GM19023 (cell line): ENCODE measurements around the gene ARV1.

Source experiments
- ATAC-seq: cut with Tn5 transposase; IDR thresholded peaks from one replicate; pipeline ENCODE4 v1.9.1; 2021; ENCODE audit warnings: mild to moderate bottlenecking, moderate library complexity; ENCODE audit not compliant: unreplicated experiment

The ARV1 gene

DNA sequence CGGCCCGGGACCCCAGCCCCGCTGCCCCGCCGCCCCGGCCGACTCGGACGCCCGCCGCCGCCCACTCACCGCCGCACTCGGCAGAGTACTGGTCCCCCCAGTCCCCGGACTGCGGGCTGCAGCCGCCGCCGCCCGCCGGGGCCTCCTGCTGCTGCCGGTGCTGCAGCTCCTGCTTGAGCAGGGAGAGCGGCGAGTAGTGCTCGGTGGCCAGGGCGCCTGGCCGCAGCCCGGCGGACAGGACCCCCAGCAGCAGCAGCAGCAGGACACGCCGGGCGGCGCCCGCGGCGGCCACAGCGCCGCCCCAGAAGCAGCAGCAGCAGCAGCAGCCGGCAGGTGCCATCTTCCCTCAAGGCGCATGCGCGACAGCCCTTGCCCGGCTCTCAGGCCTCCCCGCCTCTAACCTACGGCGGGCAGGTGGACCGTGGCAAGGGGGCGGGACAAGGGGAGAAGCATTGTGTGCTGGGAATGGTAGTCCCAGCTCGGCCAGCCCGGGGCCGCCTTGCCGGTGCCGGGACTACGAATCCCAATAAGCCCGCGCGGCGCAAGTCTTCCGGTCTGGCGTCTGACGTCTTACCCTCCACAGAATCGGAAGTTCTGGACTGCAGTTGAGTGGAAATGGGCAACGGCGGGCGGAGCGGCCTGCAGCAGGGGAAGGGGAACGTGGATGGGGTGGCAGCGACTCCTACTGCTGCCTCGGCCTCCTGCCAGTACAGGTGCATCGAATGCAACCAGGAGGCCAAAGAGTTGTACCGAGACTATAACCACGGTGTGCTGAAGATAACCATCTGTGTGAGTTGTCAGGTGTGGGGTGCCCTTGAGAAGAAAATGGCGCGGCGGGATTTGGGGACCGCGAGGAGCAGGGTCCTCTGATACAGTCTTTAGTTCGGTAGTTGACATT is at the start of gene ARV1, which contains the start of gene TTC13:
Gene ARV1, plus strand, starts transcription at position 604 of the 898 bp plus-strand sequence. Its CDS starts 12 bp downstream, at position 616.
Gene TTC13, minus strand, starts transcription at position 371 of the 898 bp plus-strand sequence. Its CDS starts 31 bp downstream, at position 340.
- peak; percentile 95 for ATAC-seq

- no peak for ATAC-seq
Observed at GRCh38 chr1:230930986-230931385, 47.9 kb upstream of the ARV1 start.

GRCh38 chr1:230935852-230936251 is 43.0 kb upstream of the ARV1 start:
- no peak for ATAC-seq

DNA sequence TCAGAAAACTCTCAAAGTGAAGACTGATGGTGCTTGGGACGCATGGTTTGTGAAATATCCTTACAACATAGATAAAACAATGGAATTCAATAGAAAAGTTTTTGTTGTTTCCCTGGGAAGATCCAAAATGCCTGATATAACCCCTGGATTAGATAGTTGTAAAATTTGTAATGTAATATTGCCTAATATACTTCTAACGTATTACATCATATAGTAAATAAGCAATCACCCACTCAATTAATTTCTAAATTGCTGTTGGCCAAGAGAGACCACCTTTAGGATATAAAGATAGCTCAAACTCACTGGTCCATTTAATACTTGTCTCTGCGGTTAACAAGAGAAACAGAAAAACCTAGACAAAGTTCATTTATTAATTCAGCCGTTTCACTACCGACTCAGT is 42.4 kb upstream of the ARV1 start:
- ATAC-seq, result no peak

DNA sequence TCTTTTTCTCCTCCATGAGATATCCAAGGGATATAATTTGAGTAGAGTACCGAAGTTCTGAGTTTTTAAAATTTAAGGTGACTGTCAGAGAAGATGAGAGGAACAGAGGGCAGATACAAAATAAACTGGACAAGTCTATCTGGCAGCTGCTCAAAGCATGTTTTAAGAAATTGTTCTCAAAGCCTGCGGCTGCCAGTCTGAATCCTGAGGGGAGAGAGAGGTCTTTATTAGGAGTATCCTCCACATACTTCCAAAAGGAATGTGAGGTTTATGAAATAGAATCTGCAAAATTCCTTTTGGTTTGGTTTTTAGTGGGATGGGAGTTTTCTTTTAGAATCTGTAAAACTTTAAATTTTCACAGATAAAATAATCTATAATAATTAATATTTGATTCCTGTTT is 41.5 kb upstream of the ARV1 start:
- ATAC-seq, result no peak

DNA sequence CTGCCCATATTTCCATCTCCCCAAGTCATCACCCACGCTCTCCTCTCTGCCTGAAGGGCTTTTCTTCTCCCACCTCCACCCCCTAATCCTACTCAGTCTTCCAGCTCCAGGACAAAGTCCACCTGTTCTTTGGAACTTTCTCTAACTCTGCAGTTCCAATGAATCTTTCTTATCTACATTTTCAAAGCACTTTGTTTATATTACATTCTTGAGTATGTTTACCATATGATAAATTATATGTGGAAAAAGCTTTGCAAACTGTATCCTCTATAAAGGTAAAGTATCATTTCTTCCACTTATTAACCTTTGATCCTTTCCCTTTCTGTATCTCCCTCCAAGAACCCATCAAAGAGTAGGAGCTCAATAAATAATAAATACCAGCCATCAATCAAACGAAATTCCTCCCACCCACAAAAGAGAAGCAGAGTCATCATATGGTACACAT is 39.9 kb upstream of the ARV1 start:
- no peak for ATAC-seq

DNA sequence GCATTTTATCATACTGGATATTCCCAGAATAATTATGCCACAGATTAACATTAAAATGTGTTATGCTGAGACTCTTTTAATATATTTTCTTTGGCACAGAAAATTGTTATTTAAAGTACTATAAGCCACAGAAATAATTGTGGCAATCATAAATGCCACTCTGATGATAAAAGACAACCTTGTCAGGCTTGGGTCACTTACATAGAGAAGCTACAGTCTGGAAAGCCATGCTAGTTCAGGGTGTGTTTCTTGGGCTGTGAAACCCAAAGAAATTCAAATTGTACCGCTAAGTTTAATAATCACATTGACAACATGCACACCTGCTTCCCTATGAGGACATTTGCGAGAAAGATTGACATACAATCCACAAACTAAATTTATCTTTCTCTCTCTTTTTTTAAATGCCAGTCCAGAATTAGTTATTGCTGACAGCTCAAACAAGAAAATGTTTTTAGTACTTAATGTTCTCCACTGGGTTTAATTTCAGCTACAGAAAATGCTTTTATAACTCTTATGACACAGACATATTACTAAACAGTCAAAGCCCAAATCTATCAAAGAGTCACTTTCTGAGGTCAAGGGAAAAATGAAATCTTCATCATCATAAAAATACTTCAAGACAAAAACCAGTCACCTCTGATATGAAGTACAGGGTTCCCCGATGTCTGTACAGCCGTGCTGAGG is 38.9 kb upstream of the ARV1 start:
- ATAC-seq, result no peak

DNA sequence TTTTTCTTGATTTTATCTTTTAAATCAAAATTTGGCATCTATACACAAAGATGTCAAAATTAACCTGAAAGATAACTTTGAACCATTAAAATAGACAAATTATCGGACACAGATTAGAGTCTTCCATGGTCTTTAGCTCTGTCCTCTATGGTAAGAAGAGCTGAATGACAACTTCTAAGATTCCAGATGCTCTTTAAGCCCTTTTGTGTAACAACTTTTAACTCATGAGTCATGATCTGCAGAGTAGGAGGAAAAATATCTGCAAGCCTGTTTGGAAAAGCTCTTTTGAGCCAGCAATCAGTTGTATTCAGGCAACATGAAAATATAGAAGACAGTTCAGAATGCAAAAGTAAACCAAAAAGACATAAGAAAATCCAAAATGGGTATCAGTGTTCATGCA is 38.0 kb upstream of the ARV1 start:
- ATAC-seq, result no peak

DNA sequence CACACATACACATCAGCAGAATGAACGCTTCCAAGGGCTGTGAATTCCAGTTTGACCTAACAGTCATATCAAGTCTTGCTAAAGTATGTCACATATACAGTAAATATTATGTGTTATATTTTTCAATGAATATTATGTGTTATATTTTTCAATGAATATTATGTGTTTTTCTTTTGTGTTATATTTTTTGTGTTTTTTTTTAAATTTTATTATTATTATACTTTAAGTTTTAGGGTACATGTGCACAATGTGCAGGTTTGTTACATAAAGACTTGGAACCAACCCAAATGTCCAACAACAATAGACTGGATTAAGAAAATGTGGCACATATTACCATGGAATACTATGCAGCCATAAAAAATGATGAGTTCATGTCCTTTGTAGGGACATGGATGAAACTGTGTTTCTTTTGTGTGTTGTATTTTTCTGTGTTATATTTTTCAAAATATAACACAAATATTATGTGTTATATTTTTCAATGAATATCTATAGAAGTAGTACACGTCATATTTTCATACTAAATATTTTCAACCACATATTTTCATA is 35.8 kb upstream of the ARV1 start:
- no peak for ATAC-seq

- ATAC-seq, result no peak
Observed at GRCh38 chr1:230948301-230948700, 30.6 kb upstream of the ARV1 start.

DNA sequence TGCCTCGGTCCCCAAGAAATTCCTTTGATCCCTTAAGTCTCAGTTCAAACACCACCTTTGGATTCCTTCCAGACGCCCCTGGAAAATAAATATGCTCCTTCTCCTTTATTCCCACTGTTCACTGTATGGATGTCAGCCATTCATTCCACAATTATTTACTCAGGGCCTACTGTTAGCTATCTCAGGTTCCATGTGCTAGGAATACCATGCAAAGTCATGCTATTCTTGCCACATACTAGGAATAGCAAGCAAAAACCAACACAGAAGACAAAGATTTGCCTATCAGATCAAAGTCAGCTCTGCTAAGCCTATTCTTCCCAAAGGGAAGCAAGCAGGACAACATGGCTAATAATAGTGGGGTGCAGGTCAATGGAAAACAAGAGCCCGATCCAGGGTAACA is 30.0 kb upstream of the ARV1 start:
- ATAC-seq, result no peak

DNA sequence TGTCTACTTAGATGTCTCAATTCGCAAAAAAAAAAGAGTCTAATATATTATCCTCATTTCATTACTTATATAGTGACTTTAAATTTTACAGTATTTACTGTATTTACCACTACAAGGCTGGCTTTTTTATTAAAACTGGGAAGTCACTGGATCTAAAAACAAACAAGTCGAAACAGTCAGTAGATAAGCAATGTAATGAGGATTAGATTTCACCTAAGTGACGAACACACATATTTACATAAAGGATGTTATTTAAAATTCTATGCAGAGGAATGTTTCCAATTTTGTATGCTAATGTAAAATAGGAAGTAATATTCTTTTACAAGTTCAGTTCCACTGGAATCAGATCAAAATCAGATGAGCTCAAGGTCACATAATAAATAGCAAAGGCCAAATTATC is 28.5 kb upstream of the ARV1 start:
- no peak for ATAC-seq

- ATAC-seq, result peak; percentile 68
Observed at GRCh38 chr1:230957580-230957989, 21.3 kb upstream of the ARV1 start.

DNA sequence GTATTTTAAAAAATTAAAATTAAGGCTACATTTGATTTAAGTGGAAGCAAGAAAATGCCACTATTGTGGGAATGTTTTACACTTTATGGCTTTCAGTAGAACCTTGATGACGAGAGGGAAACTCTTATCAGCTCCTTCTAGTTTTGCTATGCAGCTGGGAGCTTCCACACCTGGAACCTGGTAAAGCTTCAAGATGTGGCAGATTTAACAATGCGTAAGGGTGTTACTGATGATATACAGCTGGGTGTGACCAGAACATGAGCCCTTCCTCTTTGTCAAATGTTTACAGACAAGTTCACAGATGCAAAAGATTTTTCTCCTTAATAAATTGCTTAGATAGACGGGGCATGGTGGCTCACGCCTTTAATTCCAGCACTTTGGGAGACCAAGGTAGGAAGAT is 20.5 kb upstream of the ARV1 start:
- ATAC-seq, result no peak

- ATAC-seq, result no peak
Observed at GRCh38 chr1:230964896-230965295, 14.0 kb upstream of the ARV1 start.

GRCh38 chr1:230965535-230965934 is 13.4 kb upstream of the ARV1 start:
- no peak for ATAC-seq

DNA sequence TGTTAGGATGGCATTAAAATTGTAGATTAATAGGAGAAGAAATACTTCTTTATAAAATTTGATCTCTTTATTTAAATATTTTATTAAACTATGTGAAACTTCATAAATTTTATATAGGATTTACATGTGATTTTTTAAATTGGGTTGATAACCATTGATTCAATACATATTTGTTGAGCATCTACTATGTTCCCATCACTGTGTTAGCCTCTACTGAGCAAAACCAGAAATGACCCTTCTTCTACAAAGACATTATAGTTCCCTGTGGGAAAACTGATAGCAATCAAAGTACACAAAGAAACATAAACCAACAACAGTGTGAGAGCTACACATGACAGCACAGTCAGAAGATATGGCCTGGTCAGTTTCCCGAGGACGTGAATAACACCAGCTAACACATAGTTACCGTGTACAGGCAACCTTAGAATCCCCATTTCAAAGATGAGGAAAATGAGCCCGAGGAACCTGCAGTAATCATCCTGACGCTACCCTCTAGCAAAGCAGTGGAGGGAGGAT is 12.5 kb upstream of the ARV1 start:
- no peak for ATAC-seq

GRCh38 chr1:230970432-230970831 is 8.5 kb upstream of the ARV1 start:
- no peak for ATAC-seq

DNA sequence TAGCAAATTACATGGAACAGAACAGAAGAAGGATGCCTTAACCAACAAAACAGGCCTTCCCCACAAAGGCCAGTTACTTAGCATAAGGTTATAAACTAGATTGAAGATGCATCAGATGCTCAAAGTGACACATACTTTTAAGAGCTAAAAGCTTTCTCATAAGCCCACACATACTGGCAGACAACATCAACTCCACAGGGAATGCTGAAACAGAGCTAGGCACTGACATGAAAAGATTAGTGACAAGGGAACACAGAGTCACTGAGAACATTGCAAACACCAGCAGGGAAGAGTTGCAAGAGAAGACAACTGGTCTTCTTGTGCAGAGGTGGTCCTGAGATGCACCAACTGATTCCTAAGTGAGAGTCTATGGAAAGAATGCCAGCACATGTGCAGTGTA is 7.1 kb upstream of the ARV1 start:
- no peak for ATAC-seq

DNA sequence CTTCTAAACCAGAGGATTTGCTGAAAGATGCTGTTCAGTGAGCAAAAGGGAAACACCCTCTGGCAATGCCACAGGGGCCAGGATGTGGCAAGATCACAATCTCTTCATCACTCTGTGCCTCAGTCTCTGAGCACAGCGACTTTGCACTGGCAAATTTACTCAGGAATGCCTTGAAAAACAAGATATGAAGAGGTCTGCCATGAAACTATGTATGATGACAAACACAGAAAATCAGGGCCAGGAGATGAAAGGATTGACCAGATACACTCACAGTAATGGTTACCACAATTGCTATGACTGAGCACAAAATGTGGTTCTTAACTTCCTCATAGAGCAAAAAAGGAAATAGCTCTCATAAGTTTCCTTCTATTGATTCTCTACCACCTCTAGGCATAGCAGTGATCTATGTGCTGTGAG is 6.0 kb upstream of the ARV1 start:
- peak; percentile 63 for ATAC-seq

- no peak for ATAC-seq
Observed at GRCh38 chr1:230975636-230976035, 3.3 kb upstream of the ARV1 start.
